Left ventricle myocardium inferior (tissue), 1 donor: ENCODE data around the gene SLC30A5. TPM values are rescaled to one million over a fixed set of nuclear protein-coding genes. Genes with fewer than 3 reads are reported as not detected.

Experiments
- DNase-seq: peaks from one replicate; pipeline ENCODE4 v3.0.0-alpha.2; 2020
- H3K27ac ChIP-seq: fragments of 200-600 bp; replicated peaks from 2 replicates; pipeline ENCODE4 v1.8.0; 2021
- H3K27me3 ChIP-seq: fragments of 200-600 bp; 2 replicates; pipeline ENCODE4 v1.8.0; 2021; ENCODE audit warnings: low read depth
- H3K36me3 ChIP-seq: fragments of 200-600 bp; 2 replicates; pipeline ENCODE4 v1.8.0; 2021
- H3K4me1 ChIP-seq: fragments of 200-600 bp; 2 replicates; pipeline ENCODE4 v1.8.0; 2021
- H3K4me3 ChIP-seq: fragments of 200-600 bp; 2 replicates; pipeline ENCODE4 v1.8.0; 2021; ENCODE audit warnings: mild to moderate bottlenecking, moderate library complexity
- H3K9me3 ChIP-seq: fragments of 200-600 bp; replicated peaks from 2 replicates; pipeline ENCODE4 v1.8.0; 2021
- intact Hi-C: fragments of 100-400 bp; cut with micrococcal nuclease; formaldehyde crosslinking; loops from one replicate; pipeline ENCODE4 v1.11.0; 2022
- total RNA-seq: library from RNA; stranded (reverse); fragmentation: NEBNext Ultra II Directional; extraction: Animal tissue kit (Norgen Biotek cat#: 25700); gene quantifications from one replicate; pipeline ENCODE4 v1.2.1, GENCODE V29; 2021
- TF ChIP-seq, protein P1 (sequence below): fragments of 200-600 bp; IDR thresholded peaks from 2 replicates; pipeline ENCODE4 v1.8.0; 2021; ENCODE audit warnings: antibody characterized with exemption, mild to moderate bottlenecking, borderline replicate concordance
- donor health status: DM: no; HTN: yes; CAD: no; lungs with severe emphysema.

Gene SLC30A5
- total RNA-seq, 1 donor from 2014 or later = 31.8 TPM

DNA sequence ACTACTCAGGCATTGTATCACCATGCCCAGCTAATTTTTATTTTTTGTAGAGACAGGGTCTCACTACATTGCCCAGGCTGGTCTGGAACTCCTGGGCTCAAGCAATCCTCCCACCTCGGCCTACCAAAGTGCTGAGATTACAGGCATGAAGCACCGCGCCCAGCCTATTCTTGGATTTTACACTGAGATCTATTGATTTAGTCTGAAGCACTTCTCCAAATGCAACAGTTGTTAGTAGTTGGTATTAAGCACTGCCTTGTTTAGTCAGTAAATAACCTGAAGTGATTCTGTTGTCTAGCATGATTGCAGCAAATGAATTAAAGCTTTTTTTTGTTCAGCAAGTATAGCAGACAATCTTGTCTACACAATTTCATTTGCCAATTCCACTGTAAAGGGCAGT, 64.2 kb downstream of the SLC30A5 start:
- Histone ChIP-seq H3K4me3 (no peak overlapping the region), H3K27me3 (no peaks in the 10 kb centered on the region), H3K27ac (no peak overlapping the region), H3K9me3 (no peaks in the 10 kb centered on the region), H3K4me1 (no peaks in the 10 kb centered on the region), H3K36me3 (no peaks in the 10 kb centered on the region)
- no peak for DNase-seq
- TF ChIP-seq, protein P1, sequence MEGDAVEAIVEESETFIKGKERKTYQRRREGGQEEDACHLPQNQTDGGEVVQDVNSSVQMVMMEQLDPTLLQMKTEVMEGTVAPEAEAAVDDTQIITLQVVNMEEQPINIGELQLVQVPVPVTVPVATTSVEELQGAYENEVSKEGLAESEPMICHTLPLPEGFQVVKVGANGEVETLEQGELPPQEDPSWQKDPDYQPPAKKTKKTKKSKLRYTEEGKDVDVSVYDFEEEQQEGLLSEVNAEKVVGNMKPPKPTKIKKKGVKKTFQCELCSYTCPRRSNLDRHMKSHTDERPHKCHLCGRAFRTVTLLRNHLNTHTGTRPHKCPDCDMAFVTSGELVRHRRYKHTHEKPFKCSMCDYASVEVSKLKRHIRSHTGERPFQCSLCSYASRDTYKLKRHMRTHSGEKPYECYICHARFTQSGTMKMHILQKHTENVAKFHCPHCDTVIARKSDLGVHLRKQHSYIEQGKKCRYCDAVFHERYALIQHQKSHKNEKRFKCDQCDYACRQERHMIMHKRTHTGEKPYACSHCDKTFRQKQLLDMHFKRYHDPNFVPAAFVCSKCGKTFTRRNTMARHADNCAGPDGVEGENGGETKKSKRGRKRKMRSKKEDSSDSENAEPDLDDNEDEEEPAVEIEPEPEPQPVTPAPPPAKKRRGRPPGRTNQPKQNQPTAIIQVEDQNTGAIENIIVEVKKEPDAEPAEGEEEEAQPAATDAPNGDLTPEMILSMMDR = no peak
- intact Hi-C loops = no loop called here

DNA sequence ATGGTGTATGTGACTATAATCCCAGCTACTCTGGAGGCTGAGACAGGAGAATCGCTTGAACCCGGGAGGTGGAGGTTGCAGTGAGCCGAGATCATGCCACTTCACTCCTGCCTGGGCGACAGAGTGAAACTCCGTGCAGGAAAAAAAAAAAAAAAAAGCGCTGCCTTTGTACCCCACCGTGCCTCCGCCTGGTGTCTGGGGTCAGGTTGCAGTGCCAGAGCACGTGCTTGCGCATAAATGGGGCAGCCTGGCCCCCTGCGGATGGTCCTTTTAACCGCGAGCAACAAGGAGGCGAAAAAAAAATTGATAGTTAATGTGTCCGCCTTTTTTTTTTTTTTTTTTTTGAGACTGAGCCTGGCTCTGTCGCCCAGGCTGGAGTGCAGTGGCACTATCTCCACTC, 66.8 kb downstream of the SLC30A5 start:
- DNase-seq = no peak
- H3K4me3 ChIP-seq = no peak overlapping the region
- intact Hi-C loops = no loop called here
- no peak overlapping the region for H3K27ac ChIP-seq
- H3K27me3 ChIP-seq = no peaks in the 10 kb centered on the region
- TF ChIP-seq, protein P1 = no peak
- no peaks in the 10 kb centered on the region for H3K36me3 ChIP-seq
- H3K9me3 ChIP-seq = no peaks in the 10 kb centered on the region
- no peaks in the 10 kb centered on the region for H3K4me1 ChIP-seq

DNA sequence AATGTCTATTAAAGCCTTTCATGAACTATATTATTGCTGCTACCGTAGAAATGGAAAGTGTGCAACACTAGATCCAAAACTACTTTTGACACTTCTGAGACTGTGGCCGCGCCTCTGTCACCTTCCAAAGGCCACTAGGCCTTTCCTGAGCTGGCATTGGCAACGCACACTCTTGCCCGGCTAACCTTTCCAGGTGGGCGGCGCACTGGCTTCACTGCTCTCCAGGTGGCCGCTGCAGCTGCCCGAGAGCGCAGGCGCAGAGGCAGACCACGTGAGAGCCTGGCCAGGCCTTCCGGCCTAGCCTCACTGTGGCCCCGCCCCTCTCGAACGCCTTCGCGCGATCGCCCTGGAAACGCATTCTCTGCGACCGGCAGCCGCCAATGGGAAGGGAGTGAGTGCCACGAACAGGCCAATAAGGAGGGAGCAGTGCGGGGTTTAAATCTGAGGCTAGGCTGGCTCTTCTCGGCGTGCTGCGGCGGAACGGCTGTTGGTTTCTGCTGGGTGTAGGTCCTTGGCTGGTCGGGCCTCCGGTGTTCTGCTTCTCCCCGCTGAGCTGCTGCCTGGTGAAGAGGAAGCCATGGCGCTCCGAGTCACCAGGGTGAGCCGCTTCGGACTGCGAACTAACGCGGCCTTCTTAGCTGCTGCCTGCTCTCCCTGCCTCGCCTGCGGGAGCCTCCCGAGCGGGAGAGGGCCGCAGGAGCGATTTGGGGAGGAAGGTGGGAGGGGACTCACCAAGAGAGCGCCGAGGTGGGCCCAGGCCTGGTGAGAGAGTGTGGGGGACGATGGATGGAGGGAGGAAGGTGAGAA, 73.1 kb downstream of the SLC30A5 start, which contains the start of gene CCNB1:
Gene CCNB1 (plus strand): TSS at position 465 of the 807 bp plus-strand sequence. CDS start 113 bp downstream, at position 578.
- intact Hi-C loops = no loop called here
- Histone ChIP-seq H3K36me3 (no peaks in the 10 kb centered on the region), H3K4me3 (peak within 1 kb of the TSS; percentile 80), H3K27me3 (no peaks in the 10 kb centered on the region), H3K27ac (peak within 1 kb of the TSS; percentile 70), H3K9me3 (no peaks in the 10 kb centered on the region), H3K4me1 (peaks cover 11% of the 10 kb centered on the region)
- TF ChIP-seq, protein P1 = peak; percentile 11
- peak; percentile 97 for DNase-seq

DNA sequence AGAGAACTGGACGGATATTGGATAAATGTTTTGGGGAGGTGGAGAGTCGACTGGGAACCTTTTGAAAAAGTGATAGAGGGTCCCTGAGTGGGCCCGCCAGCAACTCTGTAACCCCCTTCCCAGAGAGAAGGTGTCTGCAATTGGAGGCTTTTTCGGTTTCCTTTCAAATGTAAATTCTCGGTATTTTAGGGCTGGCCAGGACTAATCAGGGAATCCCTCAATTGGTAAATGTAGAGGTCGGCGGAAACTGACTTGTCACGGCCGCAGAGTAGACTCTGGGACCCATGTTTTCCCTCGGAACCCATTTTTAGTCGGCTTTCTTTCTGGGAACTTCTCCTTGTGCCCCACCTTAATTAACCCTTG, 73.7 kb downstream of the SLC30A5 start:
- Histone ChIP-seq H3K9me3 (no peaks in the 10 kb centered on the region), H3K36me3 (no peaks in the 10 kb centered on the region), H3K4me1 (peaks cover 11% of the 10 kb centered on the region), H3K27ac (peak overlapping the region; percentile 70), H3K4me3 (peak overlapping the region; percentile 80), H3K27me3 (no peaks in the 10 kb centered on the region)
- TF ChIP-seq, protein P1 = no peak
- no peak for DNase-seq
- intact Hi-C loops = no loop called here

DNA sequence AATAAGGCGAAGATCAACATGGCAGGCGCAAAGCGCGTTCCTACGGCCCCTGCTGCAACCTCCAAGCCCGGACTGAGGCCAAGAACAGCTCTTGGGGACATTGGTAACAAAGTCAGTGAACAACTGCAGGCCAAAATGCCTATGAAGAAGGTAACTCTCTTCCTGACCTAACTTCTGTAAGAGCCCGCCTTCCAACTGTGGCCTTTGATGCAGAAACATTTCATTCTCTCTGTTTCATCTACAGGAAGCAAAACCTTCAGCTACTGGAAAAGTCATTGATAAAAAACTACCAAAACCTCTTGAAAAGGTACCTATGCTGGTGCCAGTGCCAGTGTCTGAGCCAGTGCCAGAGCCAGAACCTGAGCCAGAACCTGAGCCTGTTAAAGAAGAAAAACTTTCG, 74.1 kb downstream of the SLC30A5 start:
- TF ChIP-seq, protein P1 = no peak
- H3K27me3 ChIP-seq = no peaks in the 10 kb centered on the region
- DNase-seq = no peak
- H3K4me3 ChIP-seq = peak overlapping the region; percentile 80
- intact Hi-C loops = no loop called here
- no peaks in the 10 kb centered on the region for H3K36me3 ChIP-seq
- no peaks in the 10 kb centered on the region for H3K9me3 ChIP-seq
- peaks cover 11% of the 10 kb centered on the region for H3K4me1 ChIP-seq
- H3K27ac ChIP-seq = no peak overlapping the region
